Measurements from ENCODE around the gene USP43.

- TF ChIP-seq, protein P1, sequence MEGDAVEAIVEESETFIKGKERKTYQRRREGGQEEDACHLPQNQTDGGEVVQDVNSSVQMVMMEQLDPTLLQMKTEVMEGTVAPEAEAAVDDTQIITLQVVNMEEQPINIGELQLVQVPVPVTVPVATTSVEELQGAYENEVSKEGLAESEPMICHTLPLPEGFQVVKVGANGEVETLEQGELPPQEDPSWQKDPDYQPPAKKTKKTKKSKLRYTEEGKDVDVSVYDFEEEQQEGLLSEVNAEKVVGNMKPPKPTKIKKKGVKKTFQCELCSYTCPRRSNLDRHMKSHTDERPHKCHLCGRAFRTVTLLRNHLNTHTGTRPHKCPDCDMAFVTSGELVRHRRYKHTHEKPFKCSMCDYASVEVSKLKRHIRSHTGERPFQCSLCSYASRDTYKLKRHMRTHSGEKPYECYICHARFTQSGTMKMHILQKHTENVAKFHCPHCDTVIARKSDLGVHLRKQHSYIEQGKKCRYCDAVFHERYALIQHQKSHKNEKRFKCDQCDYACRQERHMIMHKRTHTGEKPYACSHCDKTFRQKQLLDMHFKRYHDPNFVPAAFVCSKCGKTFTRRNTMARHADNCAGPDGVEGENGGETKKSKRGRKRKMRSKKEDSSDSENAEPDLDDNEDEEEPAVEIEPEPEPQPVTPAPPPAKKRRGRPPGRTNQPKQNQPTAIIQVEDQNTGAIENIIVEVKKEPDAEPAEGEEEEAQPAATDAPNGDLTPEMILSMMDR (optimal IDR thresholded peaks at IDR 0.05 in 1 of 3, IDR thresholded peaks at IDR 0.05 in 1 of 3, conservative IDR thresholded peaks at IDR 0.05 in 1 of 3; ENCODE audit: extremely low read depth in 1 of 3, insufficient read depth in 2 of 3, low read length in 3 of 3): no peak
- no peak for TF ChIP-seq EZH2 (IDR thresholded peaks at IDR 0.05; ENCODE audit: low read length)
Observed at GRCh38 chr17:9668517-9668916, 23.2 kb downstream of the USP43 start.

Measured in keratinocyte (primary cell).